ENCODE data around the gene MCTP1.
"Not testable (repeated sequence)": the region's sequence is repeated elsewhere in the genome, so short reads cannot be mapped to it uniquely, and the experiment has no call there.

The MCTP1 gene

GRCh38 chr5:95181644-95182043, 103.2 kb downstream of the MCTP1 start:
- no peak for DNase-seq (ENCODE audit: low read depth)

- DNase-seq (ENCODE audit: low read depth), result no peak
These were observed 106.7 kb downstream of the MCTP1 start for GRCh38 chr5:95178046-95178651.

DNA sequence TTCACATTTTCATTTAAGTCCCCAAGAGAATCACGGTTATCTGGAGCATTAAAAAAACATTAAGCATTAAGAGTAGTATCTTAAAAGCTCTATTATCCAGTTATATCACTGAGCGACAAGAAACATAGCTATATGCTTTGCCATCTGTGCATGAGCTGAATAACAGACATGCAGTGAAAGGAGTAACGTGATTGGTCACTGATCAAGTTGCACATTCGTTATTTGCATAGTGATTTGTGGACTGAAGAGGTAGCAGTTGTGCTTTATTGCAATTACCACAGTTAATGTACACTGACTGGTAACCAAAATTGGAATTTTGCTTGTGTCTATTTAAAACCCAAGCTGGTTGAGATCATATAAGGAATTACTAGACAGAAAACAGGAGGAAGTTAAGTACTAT, 107.4 kb downstream of the MCTP1 start:
- no peak for DNase-seq (ENCODE audit: low read depth)

DNA sequence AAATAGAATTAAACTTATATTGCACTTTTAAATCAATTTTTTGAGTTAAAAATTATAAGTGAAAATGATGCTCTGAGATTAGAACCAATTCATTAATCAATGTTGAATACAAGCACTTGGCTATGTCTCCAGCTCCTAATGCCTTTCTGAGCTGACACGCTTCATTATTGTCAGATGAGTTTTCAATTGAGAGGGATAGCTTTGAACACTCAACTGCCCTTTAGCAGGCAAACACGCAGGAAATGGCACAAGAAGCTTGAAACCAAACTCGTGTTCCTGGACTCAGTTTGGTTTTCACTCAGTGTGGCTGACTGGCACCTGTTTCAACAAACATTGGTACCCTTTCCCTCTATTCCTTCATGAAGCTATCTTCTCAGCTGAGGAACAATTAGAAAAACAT, 109.8 kb downstream of the MCTP1 start:
- DNase-seq (ENCODE audit: low read depth), result no peak

DNA sequence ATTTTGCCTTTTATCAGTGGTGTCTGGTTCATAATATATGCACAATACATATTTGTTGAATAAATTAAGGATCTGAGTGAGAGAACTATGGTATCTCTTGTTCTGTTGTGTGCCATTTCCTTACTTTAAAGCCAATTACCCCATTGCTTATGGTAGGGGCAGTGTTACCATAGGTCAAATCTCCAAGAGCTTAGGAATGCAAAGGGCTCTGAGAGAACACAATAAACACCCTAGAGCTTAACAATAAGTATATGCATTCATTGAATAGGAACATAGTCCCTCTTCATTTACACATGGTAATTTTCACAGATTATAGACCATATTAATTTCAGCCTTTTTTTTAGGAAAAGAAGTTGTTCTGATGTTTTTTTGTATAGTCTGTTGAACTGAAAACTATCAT, 112.2 kb downstream of the MCTP1 start:
- no peak for DNase-seq (ENCODE audit: low read depth)

- DNase-seq (ENCODE audit: low read depth), result no peak
These were observed 120.0 kb downstream of the MCTP1 start for GRCh38 chr5:95164861-95165260.

GRCh38 chr5:95163079-95163478, 121.8 kb downstream of the MCTP1 start:
- no peak for DNase-seq (ENCODE audit: low read depth)

DNA sequence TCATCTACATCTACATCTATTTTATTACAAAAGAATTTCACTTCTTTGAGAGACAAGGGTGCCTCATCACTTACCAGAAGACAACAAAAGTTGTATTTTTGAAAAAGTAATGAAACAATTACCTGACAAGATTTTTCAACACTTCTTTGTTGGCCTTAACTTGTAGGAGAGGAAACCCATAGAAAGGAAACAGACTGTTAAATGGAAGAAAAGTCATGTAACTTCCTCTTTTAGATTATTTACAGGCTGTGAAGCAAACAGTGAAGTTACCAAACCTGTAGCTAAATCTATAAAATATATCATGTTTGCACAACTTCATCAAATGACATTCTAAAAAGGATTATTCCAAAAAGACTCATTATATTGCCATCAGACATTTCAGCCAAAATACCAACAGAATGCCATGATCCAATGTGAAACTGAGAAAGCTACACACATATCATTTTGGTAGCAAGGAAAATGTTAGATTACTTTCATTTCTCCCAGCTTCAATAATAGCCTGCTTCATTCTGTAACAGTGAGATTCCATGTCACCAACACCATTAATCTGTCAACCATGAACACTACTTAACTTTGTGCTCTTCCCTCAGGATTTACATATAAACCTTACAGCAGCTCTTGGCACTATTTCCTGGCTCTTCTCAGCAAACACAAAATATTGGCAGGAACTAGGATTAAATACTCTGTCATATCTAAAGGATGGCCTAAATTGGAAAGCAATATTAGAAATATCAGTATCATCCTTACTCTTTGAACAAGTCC, 122.5 kb downstream of the MCTP1 start:
- no peak for DNase-seq (ENCODE audit: low read depth)

- no peak for DNase-seq (ENCODE audit: low read depth)
These were observed 125.3 kb downstream of the MCTP1 start for GRCh38 chr5:95159603-95160002.

DNA sequence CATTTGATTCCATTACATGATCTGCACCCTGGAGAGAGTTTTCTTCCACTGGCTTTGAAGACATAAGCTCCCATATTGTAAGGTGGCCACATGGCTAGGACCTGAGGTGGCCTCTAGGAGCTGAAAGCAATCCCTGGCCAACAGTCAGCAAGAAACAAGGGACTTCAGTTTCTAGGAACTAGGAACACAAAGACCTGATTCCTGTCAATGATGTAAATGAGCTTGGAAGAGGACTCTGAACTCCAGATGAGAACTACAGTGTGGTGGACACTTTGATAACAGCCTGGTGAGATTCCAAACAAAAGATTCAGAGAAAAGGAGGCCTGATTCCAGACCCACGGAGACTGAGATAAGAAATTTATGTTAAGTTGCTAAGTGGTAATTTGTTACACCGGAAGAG, 129.0 kb downstream of the MCTP1 start:
- DNase-seq (ENCODE audit: low read depth), result no peak

DNA sequence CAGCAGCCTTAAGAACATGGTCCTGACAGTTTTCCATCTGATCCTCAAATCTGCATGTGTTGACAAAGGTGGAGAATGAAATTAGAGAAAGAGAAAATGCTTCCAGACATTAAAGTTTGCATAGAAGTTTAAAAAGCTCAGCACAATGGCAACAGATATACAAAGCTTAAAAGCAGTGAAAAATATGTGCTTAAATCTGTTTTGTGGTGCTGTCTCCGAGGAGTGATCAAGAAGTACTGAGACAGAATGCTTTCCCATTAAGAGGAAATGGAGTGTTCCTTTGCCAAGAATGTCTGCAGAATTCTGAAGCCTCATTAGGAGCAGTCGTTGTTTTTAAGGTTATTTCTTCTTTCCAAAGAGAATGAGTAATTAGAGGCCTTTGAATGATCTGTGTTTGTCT, 131.4 kb downstream of the MCTP1 start:
- DNase-seq (ENCODE audit: low read depth), result no peak

GRCh38 chr5:95152535-95152934, 132.4 kb downstream of the MCTP1 start:
- DNase-seq (ENCODE audit: low read depth), result no peak

GRCh38 chr5:95152131-95152530, 132.8 kb downstream of the MCTP1 start:
- DNase-seq (ENCODE audit: low read depth), result no peak

DNA sequence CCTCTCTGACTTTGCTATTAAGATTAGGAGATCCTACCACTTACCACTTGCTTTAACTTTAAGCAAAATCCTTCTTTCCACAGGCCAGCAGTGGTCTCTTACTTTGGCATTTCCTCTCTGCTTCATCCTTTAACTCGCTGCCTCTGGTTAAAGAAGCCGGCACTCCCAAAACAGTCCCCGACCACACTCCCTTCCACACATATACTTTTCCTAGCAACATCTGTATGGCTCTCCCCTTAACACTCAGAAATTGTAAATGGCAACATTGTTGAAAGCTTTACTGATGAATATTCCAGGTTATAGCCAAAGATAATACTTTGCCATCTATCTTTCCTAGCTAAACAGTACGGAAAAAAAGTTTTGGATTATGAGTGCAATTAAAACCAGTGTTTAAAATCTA, 133.2 kb downstream of the MCTP1 start:
- DNase-seq (ENCODE audit: low read depth), result no peak

GRCh38 chr5:95149387-95149786, 135.5 kb downstream of the MCTP1 start:
- DNase-seq (ENCODE audit: low read depth), result no peak

DNA sequence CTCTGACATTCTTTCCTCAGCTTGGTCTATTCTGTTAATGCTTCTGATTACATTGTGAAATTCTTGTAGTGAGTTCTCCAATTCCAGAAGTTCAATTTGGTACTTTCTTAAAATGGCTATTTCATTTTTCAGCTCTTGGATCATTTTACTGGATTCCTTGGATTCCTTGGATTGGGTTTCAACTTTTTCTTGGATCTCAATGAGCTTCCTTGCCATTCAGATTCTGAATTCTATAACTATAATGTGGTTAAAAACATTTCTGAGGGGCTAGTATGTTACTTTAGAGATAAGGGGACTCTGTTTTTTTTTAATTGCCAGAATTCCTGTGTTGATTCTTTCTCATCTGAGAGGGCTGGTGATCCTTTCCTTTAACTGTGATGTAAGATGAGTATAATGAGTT, 136.4 kb downstream of the MCTP1 start:
- DNase-seq (ENCODE audit: low read depth), result no peak

DNA sequence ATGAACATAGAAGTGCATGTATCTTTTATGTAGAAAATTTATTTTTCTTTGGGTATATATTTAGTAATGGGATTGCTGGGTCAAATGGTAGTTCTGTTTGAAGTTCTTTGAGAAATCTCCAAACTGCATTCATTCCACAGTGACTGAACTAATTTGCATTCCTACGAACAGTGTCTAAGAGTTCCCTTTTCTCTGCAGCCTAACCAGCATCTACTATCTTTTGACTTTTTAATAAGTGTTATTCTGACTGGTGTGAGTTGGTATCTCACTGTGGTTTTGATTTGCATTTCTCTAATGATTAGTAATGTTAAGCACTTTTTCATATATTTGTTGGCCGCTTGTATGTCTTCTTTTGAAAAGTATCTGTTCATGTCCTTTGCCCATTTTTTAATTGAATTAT, 141.0 kb downstream of the MCTP1 start:
- DNase-seq (ENCODE audit: low read depth), result not testable (repeated sequence)

GRCh38 chr5:95142145-95142544, 142.7 kb downstream of the MCTP1 start:
- no peak for DNase-seq (ENCODE audit: low read depth)

GRCh38 chr5:95141141-95141540, 143.8 kb downstream of the MCTP1 start:
- no peak for DNase-seq (ENCODE audit: low read depth)

- DNase-seq (ENCODE audit: low read depth), result no peak
These were observed 150.6 kb downstream of the MCTP1 start for GRCh38 chr5:95134326-95134725.

DNA sequence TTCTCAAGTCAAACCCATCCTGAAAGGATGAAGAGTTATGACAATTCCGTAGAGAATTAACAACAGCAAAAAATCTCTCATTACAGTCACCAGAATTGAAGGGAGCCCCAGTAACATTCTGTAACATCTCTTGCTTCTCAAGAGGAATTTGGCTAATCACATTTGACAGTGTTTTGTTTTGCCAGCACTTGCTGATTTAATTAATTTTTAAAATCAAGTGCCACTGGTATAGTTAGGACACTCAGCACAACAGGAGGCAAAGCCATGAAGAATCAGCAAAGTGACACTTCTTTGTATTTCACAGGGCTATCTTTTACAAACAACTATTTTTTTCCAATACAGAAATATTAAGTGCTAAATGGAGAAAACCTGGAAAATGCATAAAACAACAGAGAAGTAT, 152.8 kb downstream of the MCTP1 start:
- no peak for DNase-seq (ENCODE audit: low read depth)

- no peak for DNase-seq (ENCODE audit: low read depth)
These were observed 154.0 kb downstream of the MCTP1 start for GRCh38 chr5:95130941-95131340.

DNA sequence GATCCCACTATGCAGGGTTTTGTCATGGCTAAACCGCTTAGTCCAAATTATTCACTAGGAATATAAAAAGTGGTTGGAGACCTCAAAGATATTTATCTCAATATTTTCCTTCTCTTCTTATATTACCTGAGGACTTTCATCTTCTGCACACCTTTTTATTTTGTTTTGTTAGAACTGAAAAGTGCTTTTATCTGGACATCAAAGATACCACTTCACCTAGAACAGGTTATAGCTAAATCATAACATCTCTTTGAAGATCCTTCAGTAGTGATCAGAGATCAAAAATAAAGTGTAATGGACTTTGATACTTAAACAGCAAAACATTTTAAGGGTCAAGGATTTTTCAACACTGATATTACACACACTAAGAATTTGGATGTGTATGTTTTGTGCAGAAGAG, 160.2 kb downstream of the MCTP1 start:
- DNase-seq (ENCODE audit: low read depth), result no peak

DNA sequence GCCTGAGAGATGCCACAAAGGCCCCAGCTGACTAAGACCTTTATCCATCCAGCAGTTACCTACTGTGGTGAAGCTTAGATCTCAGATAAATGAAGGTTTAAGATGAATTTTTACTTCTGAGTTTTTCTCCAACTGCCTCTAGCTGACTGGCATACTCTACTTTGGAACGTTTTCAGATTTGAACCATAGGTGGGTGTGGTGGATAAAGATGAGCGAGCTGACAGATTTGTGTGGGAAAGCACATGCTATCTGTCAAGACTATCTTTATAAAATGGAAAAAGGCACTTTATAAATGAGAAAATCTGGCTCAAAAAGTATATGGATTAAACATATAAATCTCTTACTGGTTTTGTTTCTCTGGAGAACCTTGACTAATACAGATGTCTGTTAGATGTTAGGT, 160.8 kb downstream of the MCTP1 start:
- no peak for DNase-seq (ENCODE audit: low read depth)
